Neuronal stem cell (in vitro differentiated cells): Measurements from ENCODE around the gene SNX33.
A peak's percentile ranks its signal among the peaks of the same experiment; 100 is the strongest.

Experiments used
- DNase-seq: peaks from one replicate; pipeline ENCODE4 v3.0.0-alpha.2; 2013; ENCODE audit warnings: low spot score
- H2AFZ ChIP-seq: one replicate; pipeline ENCODE4 v1.6.1; 2013; ENCODE audit warnings: mild to moderate bottlenecking, low read length, inconsistent platforms
- H2AK5ac ChIP-seq: 2 replicates; pipeline ENCODE4 v1.6.1; 2013; ENCODE audit warnings: low read depth, mild to moderate bottlenecking, inconsistent platforms, low read length, moderate library complexity, mixed read lengths
- H2BK120ac ChIP-seq: 2 replicates; pipeline ENCODE4 v1.6.1; 2013; ENCODE audit warnings: low read depth, mild to moderate bottlenecking, inconsistent platforms, low read length, moderate library complexity, mixed read lengths
- H2BK12ac ChIP-seq: one replicate; pipeline ENCODE4 v1.6.1; 2013; ENCODE audit warnings: low read length, inconsistent platforms
- H2BK15ac ChIP-seq: 2 replicates; pipeline ENCODE4 v1.6.1; 2013; ENCODE audit warnings: mild to moderate bottlenecking, low read length, inconsistent platforms, mixed read lengths
- H2BK5ac ChIP-seq: one replicate; pipeline ENCODE4 v1.6.1; 2013; ENCODE audit warnings: inconsistent platforms, mild to moderate bottlenecking, low read length, moderate library complexity
- H3K14ac ChIP-seq: one replicate; pipeline ENCODE4 v1.6.1; 2013; ENCODE audit warnings: low read length, inconsistent platforms
- H3K18ac ChIP-seq: 2 replicates; pipeline ENCODE4 v1.6.1; 2013; ENCODE audit warnings: low read length, inconsistent platforms
- H3K23ac ChIP-seq: 2 replicates; pipeline ENCODE4 v1.6.1; 2013; ENCODE audit warnings: low read depth, mild to moderate bottlenecking, mixed read lengths, low read length, inconsistent platforms; ENCODE audit not compliant: poor library complexity
- H3K27ac ChIP-seq: replicated peaks from 3 replicates; pipeline ENCODE4 v1.5.1; 2013; ENCODE audit warnings: low read length, inconsistent platforms
- H3K27me3 ChIP-seq, 3 experiments: 2 replicates each; pipeline ENCODE4 v1.6.1; 2013; ENCODE audit warnings: low read length in 3 of 3, mild to moderate bottlenecking in 2 of 3, inconsistent platforms in 1 of 3, low read depth in 1 of 3, mixed read lengths in 1 of 3, moderate library complexity in 1 of 3; ENCODE audit not compliant: control insufficient read depth in 3 of 3, insufficient read depth in 3 of 3
- H3K36me3 ChIP-seq, 2 donors: replicated peaks in 1 of 2; 2 replicates each; pipeline ENCODE4 v1.6.1; 2013; ENCODE audit warnings: low read length in 2 of 2; ENCODE audit not compliant: control insufficient read depth in 2 of 2, insufficient read depth in 2 of 2
- H3K4ac ChIP-seq: 2 replicates; pipeline ENCODE4 v1.6.1; 2013; ENCODE audit warnings: inconsistent platforms, mild to moderate bottlenecking, low read length, moderate library complexity
- H3K4me1 ChIP-seq, 2 donors: 1 replicate in 1 of 2; 2 replicates in 1 of 2; pipeline ENCODE4 v1.6.1; 2013; ENCODE audit warnings: low read length in 2 of 2, low read depth in 1 of 2; ENCODE audit not compliant: control insufficient read depth in 2 of 2, insufficient read depth in 1 of 2
- H3K4me2 ChIP-seq: one replicate; pipeline ENCODE4 v1.6.1; 2013; ENCODE audit warnings: mild to moderate bottlenecking, low read length, inconsistent platforms; ENCODE audit not compliant: insufficient read depth, poor library complexity, severe bottlenecking
- H3K4me3 ChIP-seq, 2 donors: 2 replicates each; pipeline ENCODE4 v1.5.1; 2013; ENCODE audit warnings: low read length in 2 of 2, mild to moderate bottlenecking in 2 of 2, inconsistent platforms in 1 of 2, moderate library complexity in 1 of 2
- H3K79me1 ChIP-seq: one replicate; pipeline ENCODE4 v1.6.1; 2013; ENCODE audit warnings: low read depth, mild to moderate bottlenecking, inconsistent platforms, low read length, moderate library complexity
- H3K9ac ChIP-seq: one replicate; pipeline ENCODE4 v1.6.1; 2013; ENCODE audit warnings: mild to moderate bottlenecking, low read depth, low read length, inconsistent platforms; ENCODE audit not compliant: poor library complexity
- H3K9me3 ChIP-seq, 2 donors: replicated peaks in 1 of 2; 2 replicates each; pipeline versions ENCODE3 to v1.6.1; 2013; ENCODE audit warnings: low read length in 2 of 2, mild to moderate bottlenecking in 2 of 2, inconsistent platforms in 1 of 2, low read depth in 1 of 2, mixed read lengths in 1 of 2, moderate library complexity in 1 of 2; ENCODE audit not compliant: control insufficient read depth in 2 of 2, insufficient read depth in 1 of 2
- H4K8ac ChIP-seq: one replicate; pipeline ENCODE4 v1.6.1; 2013; ENCODE audit warnings: low read depth, mild to moderate bottlenecking, inconsistent platforms, low read length, moderate library complexity
- H4K91ac ChIP-seq: one replicate; pipeline ENCODE4 v1.6.1; 2013; ENCODE audit warnings: low read length, low read depth, mild to moderate bottlenecking, inconsistent platforms; ENCODE audit not compliant: poor library complexity
- WGBS, 2 donors: extraction: QIAGEN DNeasy Blood & Tissue Kit; methylation state at CpG; one replicate each; pipeline ENCODE4 v1.1.7; 2013; ENCODE audit warnings: missing lambda C conversion rate in 2 of 2, mixed read lengths in 1 of 2; ENCODE audit not compliant: insufficient read length in 2 of 2, insufficient replicate concordance in 1 of 2; ENCODE audit errors: extremely low coverage in 2 of 2; 5-methylcytosine and 5-hydroxymethylcytosine counted together

The SNX33 gene

GRCh38 chr15:75640483-75641178 is 7.1 kb upstream of the SNX33 start:
- Histone ChIP-seq H3K4me3 (peak overlapping the region; percentile 80 to 100), H3K18ac (peak overlapping the region; percentile 93), H3K4me2 (peak overlapping the region; percentile 91), H3K36me3 (peaks cover 0 to 16% of the 10 kb centered on the region in 2 donors), H4K91ac (no peak overlapping the region), H3K4me1 (peaks cover 4 to 7% of the 10 kb centered on the region in 2 donors), H3K9me3 (no peaks in the 10 kb centered on the region), H2AFZ (peak overlapping the region; percentile 99), H2BK15ac (no peak overlapping the region), H4K8ac (no peak overlapping the region), H2BK5ac (peak overlapping the region; percentile 91), H2BK120ac (no peak overlapping the region), H3K27me3 (no peaks in the 10 kb centered on the region), H3K27ac (peak overlapping the region; percentile 95), H2AK5ac (no peak overlapping the region), H2BK12ac (no peak overlapping the region), H3K14ac (no peak overlapping the region), H3K79me1 (peaks cover 6% of the 10 kb centered on the region), H3K23ac (peak overlapping the region; percentile 98), H3K4ac (no peak overlapping the region), H3K9ac (peak overlapping the region; percentile 90)
- WGBS, 2 donors, result no CpG with 5 or more reads among the region's 17 CpGs
- DNase-seq, result no peak

DNA sequence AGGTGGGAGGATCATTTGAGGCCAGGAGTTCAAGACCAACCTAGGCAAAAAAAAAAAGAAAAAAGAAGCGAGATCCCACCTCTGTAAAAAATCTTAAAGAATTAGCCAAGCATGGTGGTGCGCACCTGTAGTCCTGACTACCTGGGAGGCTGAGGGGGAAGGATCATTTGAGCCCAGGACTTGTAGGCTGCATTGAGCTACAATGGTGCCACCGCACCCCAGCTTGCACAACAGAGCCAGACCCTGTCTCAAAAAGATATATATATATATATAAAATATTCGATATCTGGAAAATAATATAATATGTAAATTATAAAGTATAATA is 6.6 kb upstream of the SNX33 start:
- H4K8ac ChIP-seq, result no peak overlapping the region
- no peak for DNase-seq
- no peak overlapping the region for H3K18ac ChIP-seq
- no peak overlapping the region for H3K4ac ChIP-seq
- H3K4me2 ChIP-seq, result no peak overlapping the region
- H3K36me3 ChIP-seq, result peaks cover 0 to 16% of the 10 kb centered on the region in 2 donors
- H3K14ac ChIP-seq, result no peak overlapping the region
- no peak overlapping the region for H2BK120ac ChIP-seq
- no peak overlapping the region for H2BK12ac ChIP-seq
- peak overlapping the region; percentile 99 for H2AFZ ChIP-seq
- H2BK5ac ChIP-seq, result no peak overlapping the region
- no peak overlapping the region for H4K91ac ChIP-seq
- H3K4me3 ChIP-seq, result peak overlapping the region in 1 of 2 donors; percentile 100
- H3K27me3 ChIP-seq, result peaks cover 0 to under 1% (median 0%) of the 10 kb centered on the region in 3 experiments
- no peak overlapping the region for H3K9ac ChIP-seq
- H3K27ac ChIP-seq, result no peak overlapping the region
- no peak overlapping the region for H2BK15ac ChIP-seq
- H3K79me1 ChIP-seq, result peaks cover 6% of the 10 kb centered on the region
- no peaks in the 10 kb centered on the region for H3K9me3 ChIP-seq
- peaks cover 4 to 7% of the 10 kb centered on the region in 2 donors for H3K4me1 ChIP-seq
- no peak overlapping the region for H2AK5ac ChIP-seq
- WGBS, 2 donors, result no CpG with 5 or more reads among the region's 4 CpGs
- no peak overlapping the region for H3K23ac ChIP-seq

- Histone ChIP-seq H2BK12ac (no peak overlapping the region), H3K79me1 (peaks cover 6% of the 10 kb centered on the region), H2AFZ (no peak overlapping the region), H3K23ac (no peak overlapping the region), H3K4ac (no peak overlapping the region), H3K14ac (no peak overlapping the region), H3K9ac (peak overlapping the region; percentile 34), H3K18ac (no peak overlapping the region), H2BK5ac (no peak overlapping the region), H4K8ac (no peak overlapping the region), H3K27me3 (peaks cover 0 to 6% (median 0%) of the 10 kb centered on the region in 3 experiments), H2BK120ac (no peak overlapping the region), H4K91ac (no peak overlapping the region), H2BK15ac (no peak overlapping the region), H3K4me2 (no peak overlapping the region), H3K4me3 (no peak overlapping the region), H3K36me3 (peaks cover 0 to 16% of the 10 kb centered on the region in 2 donors), H3K9me3 (no peaks in the 10 kb centered on the region), H3K27ac (no peak overlapping the region), H2AK5ac (no peak overlapping the region), H3K4me1 (peaks cover 4 to 7% of the 10 kb centered on the region in 2 donors)
- whole genome bisulfite sequencing, 2 donors, result no CpG with 5 or more reads among the region's 5 CpGs
- no peak for DNase-seq
These were observed 6.1 kb upstream of the SNX33 start for GRCh38 chr15:75641603-75642002.

DNA sequence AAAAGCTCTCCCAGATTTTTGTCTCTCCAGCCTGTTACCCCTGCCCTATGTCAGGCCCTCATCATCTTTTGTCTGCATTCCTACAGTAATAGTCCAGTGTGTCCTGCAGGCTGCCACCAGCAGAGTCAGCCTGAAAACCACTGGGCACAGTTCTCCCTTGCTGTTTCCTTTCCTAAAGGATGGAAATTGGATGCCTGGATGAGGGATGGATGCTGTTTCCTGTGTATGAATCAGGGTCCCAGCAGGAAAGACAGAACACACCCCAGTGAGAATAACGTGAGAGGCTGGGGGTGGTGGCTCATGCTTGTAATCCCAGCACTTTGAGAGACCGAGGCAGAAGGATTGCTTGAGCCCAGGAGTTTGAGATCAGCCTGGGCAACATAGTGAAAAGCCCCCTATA is 3.3 kb upstream of the SNX33 start:
- Histone ChIP-seq H4K91ac (no peak overlapping the region), H3K23ac (no peak overlapping the region), H2BK15ac (no peak overlapping the region), H3K14ac (no peak overlapping the region), H3K79me1 (peaks cover 12% of the 10 kb centered on the region), H2AK5ac (no peak overlapping the region), H3K27me3 (peaks cover 0 to 9% (median 0%) of the 10 kb centered on the region in 3 experiments), H3K4me1 (peaks cover 9 to 11% of the 10 kb centered on the region in 2 donors), H2BK120ac (no peak overlapping the region), H2BK12ac (no peak overlapping the region), H4K8ac (no peak overlapping the region), H3K4me3 (no peak overlapping the region), H2BK5ac (no peak overlapping the region), H3K4ac (no peak overlapping the region), H3K18ac (no peak overlapping the region), H3K36me3 (peaks cover 0 to 2% of the 10 kb centered on the region in 2 donors), H2AFZ (no peak overlapping the region), H3K9ac (no peak overlapping the region), H3K27ac (no peak overlapping the region), H3K4me2 (no peak overlapping the region), H3K9me3 (no peaks in the 10 kb centered on the region)
- no peak for DNase-seq
- WGBS, 2 donors, result no CpG with 5 or more reads among the region's 2 CpGs
